GM21825 (cell line): Measurements from ENCODE around the gene SLC37A1.

Source experiments
- ATAC-seq: cut with Tn5 transposase; IDR thresholded peaks from one replicate; pipeline ENCODE4 v1.9.1; 2021; ENCODE audit warnings: mild to moderate bottlenecking, moderate library complexity; ENCODE audit not compliant: unreplicated experiment

The SLC37A1 gene

GRCh38 chr21:42630626-42631025 is 117.0 kb downstream of the SLC37A1 start:
- no peak for ATAC-seq
